Fibroblast of peridontal ligament (primary cell): ENCODE data around the gene SELENOM.
"Not testable (repeated sequence)": the region's sequence is repeated elsewhere in the genome, so short reads cannot be mapped to it uniquely, and the experiment has no call there.

Experiments
- DNase-seq: peaks from one replicate; pipeline ENCODE4 v3.0.0-alpha.2; 2010; ENCODE audit errors: extremely low read depth

Gene SELENOM

DNA sequence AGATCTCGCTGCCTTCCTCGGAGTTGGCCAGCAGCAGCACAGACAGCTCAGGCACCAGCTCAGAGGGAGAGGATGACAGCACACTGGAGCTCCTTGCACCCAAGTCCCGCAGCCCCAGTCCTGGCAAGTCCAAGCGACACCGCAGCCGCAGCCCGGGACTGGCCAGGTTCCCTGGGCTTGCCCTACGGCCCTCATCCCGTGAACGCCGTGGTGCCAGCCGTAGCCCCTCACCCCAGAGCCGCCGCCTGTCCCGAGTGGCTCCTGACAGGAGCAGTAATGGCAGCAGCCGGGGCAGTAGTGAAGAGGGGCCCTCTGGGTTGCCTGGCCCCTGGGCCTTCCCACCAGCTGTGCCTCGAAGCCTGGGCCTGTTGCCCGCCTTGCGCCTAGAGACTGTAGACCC lies 26.5 kb upstream of the SELENOM start:
- no peak for DNase-seq

DNA sequence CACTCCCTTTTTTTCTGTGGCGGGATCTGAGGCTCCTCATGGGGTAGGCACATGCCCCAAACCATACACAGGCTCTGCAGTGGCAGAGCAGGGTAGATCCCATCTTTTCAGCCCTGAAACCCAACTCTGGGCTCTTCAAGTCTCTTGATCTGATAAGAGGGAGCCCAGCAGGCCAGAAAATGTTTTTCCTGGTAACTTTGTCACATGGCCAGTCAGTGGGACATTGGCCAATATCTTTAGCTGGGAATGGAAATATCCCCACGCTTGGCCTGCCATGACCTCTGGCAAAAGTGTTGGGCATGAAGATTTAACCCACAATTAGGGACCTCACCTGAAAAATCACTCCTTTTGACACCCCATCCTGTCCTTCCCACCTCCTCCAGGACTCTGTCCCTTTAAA lies 23.5 kb upstream of the SELENOM start:
- DNase-seq = no peak

- no peak for DNase-seq
Measured at GRCh38 chr22:31128156-31128555, 20.8 kb upstream of the SELENOM start.

DNA sequence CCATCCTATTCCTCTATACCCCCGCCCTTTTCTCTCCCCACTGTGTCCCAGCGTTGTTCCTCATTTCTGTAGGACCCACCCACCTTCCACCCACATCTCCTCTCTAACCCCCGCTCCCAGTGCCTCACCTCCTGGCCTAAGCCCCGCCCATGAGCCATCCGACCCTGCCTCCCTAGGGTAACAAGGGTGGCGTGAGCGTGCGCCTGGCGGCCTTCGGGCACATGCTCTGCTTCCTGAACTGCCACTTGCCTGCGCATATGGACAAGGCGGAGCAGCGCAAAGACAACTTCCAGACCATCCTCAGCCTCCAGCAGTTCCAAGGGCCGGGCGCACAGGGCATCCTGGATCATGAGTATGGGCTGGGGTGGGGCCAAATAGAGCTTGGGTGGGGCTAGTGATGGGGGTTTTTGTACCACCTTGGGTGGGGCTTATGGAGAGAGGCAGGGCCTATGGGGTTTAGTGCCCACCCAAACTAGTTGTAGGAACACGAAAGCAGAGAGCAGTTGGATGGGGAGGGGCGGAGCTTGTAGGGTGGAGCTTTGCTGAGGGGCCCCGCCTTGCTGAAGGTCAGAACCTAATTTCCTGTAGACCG lies 19.9 kb upstream of the SELENOM start:
- no peak for DNase-seq

- DNase-seq = no peak
Measured at GRCh38 chr22:31126869-31127175, 19.5 kb upstream of the SELENOM start.

DNA sequence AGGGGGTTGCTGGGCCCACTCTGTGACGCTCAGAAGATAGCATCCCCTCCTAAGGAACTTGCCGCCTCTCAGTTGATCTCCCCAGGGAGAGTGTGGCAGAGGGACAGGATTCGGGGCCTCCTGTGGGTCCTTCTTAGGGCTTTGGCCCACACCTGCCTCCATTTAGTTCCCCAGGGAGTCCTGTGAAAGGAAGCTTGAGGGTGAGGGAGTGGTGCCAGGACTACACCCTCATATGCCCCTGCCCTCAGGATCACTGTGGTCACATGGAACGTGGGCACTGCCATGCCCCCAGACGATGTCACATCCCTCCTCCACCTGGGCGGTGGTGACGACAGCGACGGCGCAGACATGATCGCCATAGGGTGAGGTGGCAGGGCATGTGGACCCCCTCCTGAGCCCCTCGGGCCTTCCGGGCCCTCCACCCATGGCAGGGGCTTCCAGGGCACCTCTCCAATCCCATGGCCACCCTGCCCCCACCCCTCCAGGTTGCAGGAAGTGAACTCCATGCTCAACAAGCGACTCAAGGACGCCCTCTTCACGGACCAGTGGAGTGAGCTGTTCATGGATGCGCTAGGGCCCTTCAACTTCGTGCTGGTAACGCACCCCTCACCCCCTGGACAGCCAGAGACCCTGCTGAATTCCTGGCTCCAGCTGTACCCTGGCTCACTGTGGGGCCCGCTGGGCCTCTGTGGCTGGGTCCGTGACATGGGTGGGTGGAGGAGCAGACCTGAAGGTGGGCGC lies 18.9 kb upstream of the SELENOM start:
- no peak for DNase-seq

- DNase-seq = no peak
Measured at GRCh38 chr22:31125521-31126117, 18.3 kb upstream of the SELENOM start.

DNA sequence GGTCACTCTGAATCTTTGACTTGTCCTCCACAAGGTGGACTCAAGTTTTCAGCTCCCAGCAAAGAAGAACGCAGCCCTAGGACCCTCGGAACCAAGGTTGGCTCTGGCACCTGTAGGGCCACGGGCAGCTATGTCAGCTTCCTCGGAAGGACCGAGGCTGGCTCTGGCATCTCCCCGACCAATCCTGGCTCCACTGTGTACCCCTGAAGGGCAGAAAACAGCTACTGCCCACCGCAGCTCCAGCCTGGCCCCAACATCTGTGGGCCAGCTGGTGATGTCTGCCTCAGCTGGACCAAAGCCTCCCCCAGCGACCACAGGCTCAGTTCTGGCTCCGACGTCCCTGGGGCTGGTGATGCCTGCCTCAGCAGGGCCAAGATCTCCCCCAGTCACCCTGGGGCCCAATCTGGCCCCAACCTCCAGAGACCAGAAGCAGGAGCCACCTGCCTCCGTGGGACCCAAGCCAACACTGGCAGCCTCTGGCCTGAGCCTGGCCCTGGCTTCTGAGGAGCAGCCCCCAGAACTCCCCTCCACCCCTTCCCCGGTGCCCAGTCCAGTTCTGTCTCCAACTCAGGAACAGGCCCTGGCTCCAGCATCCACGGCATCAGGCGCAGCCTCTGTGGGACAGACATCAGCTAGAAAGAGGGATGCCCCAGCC lies 17.6 kb upstream of the SELENOM start:
- no peak for DNase-seq

DNA sequence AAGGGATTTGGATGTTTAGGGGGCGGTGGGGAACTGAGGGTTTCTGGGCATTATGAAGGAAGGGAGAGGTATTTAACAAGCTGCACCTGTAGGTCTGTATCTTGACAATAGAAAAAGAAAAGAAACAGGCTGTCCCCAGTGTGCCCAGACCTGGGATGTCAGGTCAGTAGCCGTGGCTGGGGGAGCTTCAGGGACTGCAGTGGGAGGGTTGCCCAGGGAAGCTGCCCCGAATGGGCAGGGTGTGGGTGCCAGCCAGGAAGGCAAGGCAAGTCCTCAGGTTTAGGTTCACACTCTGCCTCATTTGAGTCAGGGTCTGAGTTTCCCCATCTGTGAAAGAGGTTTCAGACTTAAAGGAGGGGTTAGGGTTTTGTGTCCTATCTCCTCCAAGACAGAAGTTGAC lies 16.9 kb upstream of the SELENOM start:
- DNase-seq = no peak

- no peak for DNase-seq
Measured at GRCh38 chr22:31123292-31123602, 15.9 kb upstream of the SELENOM start.

GRCh38 chr22:31122532-31123291 lies 15.3 kb upstream of the SELENOM start, which contains the start of gene INPP5J:
TSS of gene INPP5J (plus strand) at chr22:31122966. CDS start at chr22:31123015, 49 bp downstream.
- DNase-seq = peak; percentile 29

DNA sequence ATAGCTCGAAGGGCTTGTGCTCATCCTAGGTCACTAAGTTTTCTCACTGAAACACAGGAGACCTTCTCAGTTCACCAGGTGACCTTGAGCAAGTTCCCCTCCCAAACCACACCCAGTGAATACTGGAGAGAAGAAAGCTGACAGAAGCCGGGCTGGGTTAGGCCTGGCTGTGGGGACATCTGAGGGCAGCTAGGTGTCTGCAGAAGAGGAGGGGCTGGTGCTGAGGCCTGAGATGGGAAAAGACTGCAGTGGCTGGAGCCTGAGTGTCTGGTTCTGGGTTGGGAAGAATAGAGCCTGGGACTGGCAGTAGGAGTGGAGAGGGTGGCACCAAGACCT lies 14.8 kb upstream of the SELENOM start:
- no peak for DNase-seq

DNA sequence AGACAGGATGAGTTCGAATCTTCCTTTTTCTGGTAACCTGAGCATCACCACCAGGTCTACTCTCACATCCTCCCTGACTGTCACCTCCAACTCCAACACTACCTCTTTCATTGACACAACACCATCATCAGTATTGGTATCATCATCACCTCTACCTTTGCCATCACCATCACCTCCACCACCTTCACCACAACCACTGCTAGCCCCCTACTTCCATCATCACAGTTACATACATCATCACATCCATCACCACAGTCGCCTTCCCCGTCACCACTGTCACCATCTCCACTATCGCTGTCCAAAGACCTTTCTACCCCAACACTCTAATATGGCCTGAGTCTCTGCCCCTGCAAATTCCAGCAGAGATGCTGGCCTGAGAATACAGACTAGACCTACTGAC lies 14.0 kb upstream of the SELENOM start:
- DNase-seq = no peak

DNA sequence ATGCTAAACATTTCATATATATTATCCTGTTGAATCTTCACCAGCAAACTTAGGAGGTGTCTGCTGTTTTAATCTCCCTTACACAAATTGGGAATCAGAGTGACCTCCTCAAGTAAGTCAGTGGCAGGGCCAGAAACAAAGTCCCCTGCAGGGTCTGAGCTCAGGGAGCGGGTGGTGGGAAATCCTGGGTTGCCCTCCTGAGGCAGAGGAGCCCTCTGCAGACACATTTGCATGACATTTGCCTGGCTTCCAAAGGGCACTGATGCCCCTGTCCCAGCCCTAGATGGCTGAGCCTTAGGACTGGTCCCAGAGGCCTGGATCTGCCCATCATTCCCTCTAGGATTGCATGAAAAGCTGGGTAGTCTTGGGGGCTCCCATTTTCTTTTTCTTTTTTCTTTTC lies 13.3 kb upstream of the SELENOM start:
- DNase-seq = no peak

DNA sequence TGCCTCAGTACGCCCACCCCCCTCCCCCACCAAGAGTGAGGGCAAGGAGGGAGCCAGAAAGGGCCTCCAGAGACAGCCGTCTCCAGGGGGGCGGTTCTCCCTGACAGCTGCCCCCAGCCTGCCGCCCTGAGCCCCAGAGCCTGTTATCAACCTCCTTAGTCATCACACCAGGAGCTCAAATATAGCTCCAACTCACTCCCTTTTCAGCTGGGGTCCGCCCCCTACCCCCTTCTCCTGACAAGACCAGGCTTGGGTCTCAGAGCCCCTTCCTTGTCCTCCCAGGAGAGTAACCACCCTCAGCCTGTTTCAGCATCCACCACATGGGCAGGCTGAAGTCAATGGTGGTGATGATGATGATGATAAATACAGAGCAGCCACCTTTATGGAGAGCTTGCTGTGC lies 12.9 kb upstream of the SELENOM start:
- no peak for DNase-seq

DNA sequence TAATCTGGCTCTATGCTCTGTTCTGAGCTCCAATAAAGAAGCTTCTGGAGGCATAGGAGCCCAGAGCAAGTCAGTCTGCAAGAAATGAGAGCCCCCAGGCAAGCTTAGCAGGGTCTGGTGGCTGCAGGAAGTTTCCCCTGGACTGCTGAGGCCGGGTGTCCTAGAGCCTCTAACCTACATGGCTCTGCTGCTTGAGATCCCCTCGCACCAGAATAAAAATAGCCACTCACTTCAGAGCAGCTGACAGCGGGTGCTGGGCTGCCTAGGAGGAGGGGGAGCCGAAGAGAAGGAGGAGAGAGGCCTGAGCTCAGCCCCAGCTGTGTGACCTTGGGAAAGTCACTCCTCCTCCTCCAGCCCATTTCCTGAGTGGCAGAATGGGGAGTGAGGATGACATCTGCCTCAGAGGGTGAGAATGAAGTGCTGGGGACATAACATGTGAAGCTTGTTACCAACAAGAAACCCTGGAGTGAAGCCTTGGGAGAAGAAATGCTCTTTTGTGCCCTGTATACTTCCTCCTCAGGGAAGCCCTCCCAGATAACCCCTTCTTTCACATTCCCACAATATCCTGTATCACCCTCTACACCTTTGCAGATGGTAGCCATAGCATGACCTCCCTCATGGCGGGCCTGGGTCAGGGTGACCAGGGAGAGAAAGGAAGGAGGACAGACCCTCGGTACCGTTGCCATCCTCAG lies 11.8 kb upstream of the SELENOM start:
- DNase-seq = no peak

DNA sequence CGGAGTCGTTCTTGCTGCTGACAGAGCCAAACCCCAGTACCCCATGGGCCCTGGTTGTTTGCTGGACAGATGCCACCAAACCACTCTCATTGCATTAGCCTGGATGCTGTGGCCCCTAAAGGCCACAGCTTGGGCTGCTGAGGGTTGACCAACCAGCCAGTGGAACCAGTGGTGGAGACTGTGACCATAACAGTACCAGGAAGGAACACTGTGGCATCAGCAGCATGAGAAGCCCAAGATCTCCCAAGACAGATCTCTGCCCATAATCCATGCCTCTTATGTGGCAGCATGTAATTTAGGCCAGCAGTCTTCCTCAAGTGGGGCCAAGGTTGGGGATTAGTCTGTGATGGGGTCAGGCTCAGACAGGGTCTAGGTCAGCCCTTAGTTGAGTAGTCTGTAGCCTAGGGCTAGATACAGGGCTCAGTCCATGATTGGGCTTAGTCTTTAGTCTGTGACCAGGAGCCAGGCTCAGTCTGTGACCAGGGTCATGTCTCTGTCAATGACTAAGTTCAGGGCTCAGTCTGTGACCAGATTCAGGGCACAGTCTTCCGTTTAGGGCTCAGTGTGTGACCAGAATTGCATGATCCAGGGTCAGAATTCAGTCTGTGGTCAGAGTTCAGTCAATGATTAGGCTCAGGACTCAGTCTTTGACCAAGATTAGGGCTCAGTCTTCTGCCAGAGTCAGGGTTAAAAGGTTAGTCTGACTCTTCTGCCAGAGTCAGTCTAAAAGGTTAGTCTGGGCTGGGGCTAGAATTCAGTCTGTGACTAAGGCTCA lies 10.9 kb upstream of the SELENOM start:
- no peak for DNase-seq

GRCh38 chr22:31112547-31113091 lies 5.3 kb upstream of the SELENOM start:
- not testable (repeated sequence) for DNase-seq

- DNase-seq = no peak
Measured at GRCh38 chr22:31107894-31108218, 488 bp upstream of the SELENOM start.

DNA sequence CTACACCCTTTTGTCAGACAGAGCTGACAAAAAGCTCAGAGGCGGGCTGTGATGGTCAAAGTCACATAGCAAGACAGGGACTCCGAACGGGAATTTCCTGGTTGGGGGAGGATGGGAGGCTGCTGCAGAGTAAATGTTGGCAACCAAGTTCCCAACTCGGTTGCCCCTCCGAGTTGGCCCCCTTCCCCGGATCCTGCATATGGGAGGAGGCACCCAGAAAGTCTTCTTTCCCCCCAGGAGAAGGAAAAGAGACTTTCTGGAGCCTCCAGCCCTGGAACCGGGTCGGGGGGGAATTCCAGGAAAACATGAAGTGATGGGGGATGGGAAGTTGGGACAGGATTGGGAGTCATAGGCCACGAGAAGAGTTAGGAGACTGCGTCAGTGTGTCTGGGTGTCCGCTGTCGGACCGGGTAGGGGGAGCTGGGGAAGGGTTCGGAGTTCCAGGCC lies 614 bp downstream of the SELENOM start:
- peak; percentile 64 for DNase-seq
